ENCODE results near the gene SLC22A15.
"Not testable (repeated sequence)": the region's sequence is repeated elsewhere in the genome, so short reads cannot be mapped to it uniquely, and the experiment has no call there.

The SLC22A15 gene

DNA sequence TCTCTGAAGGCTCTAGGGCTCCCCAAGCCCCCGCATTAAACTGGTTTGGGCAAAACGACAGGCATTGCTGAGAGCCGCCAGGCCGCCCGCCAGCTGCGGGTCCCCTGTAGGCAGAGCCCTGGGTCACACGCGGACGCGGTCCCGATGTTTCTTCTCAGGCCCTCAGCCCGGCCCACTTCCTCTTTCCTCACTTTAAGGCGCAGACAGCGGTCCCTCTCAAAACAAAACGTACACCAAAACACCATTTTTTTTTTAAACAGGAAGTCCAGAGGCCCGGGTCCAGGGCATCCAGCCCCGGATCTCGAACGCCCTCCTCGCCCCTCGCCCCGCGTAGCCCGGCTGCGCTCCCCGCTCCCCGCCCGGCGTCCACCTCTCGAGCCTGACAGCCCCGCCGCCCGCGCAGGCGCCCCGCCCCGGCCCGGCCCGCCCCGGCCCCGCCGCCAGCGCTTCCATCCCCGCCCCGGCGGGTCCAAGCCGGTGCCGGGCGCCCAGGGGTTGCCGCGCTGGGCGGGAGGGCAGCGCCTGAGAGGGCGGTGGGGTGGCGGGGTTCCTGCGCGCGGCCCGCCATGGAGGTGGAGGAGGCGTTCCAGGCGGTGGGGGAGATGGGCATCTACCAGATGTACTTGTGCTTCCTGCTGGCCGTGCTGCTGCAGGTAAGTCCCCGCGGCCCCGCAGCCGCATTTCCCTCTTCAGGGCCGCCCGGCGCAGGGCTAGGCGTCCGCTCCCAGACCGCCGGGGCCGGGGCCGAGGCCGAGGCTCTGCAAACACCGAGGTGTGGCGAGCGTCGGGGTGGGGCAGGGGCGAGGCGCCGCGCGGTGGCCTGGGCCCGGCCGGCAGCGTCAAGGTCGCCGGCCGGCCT lies at the start of gene SLC22A15:
SLC22A15 (plus strand) TSS at position 452 of the 859 bp plus-strand sequence; CDS start at position 567, 115 bp downstream.
- DNase-seq (ENCODE audit: low spot score) = peak; percentile 78

- no peak for DNase-seq (ENCODE audit: low spot score)
Observed at GRCh38 chr1:115927971-115928370, 48.3 kb upstream of the SLC22A15 start.

- peak; percentile 21 for DNase-seq (ENCODE audit: low spot score)
Observed at GRCh38 chr1:115929881-115930280, 46.4 kb upstream of the SLC22A15 start.

DNA sequence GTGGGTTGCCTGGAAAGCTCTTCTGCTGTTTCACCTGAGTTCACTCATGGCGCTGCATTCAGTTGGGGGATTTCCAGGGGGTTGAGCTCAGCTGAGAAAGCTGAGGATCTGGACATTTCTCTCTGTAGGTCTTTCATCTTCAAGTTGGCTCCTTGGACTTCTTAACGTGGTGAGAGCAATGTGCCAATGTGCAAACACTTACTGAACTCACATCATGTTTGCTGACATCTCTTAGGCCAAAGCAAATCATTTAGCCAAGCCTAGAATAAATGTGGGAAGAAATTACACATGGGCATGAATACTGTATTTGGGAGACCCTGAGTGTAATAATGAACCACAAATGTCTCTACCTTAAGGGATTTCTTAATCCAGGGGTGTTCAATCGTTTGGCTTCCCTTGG lies 42.7 kb upstream of the SLC22A15 start:
- DNase-seq (ENCODE audit: low spot score) = no peak

- DNase-seq (ENCODE audit: low spot score) = no peak
Observed at GRCh38 chr1:115939455-115939854, 36.9 kb upstream of the SLC22A15 start.

- no peak for DNase-seq (ENCODE audit: low spot score)
Observed at GRCh38 chr1:115946116-115946515, 30.2 kb upstream of the SLC22A15 start.

DNA sequence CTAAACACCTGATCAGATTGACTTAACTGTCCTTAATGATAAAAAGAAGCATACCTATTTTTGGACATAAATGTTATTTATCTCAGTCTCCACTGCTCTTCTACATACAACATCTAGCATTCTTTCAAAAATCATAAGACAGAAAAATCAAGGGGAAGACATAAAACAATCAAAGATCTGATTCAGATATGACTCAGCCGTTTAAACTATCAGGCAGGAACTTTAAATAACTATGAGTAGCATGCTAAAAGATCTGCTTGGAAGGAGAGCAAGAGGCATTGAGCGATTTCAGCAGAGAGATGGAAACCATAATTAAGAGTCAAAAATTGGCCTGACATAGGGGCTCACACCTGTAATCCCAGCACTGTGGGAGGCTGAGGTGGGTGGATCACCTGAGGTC lies 27.2 kb upstream of the SLC22A15 start:
- DNase-seq (ENCODE audit: low spot score) = peak; percentile 40

GRCh38 chr1:115951560-115951959 lies 24.8 kb upstream of the SLC22A15 start:
- DNase-seq (ENCODE audit: low spot score) = no peak

DNA sequence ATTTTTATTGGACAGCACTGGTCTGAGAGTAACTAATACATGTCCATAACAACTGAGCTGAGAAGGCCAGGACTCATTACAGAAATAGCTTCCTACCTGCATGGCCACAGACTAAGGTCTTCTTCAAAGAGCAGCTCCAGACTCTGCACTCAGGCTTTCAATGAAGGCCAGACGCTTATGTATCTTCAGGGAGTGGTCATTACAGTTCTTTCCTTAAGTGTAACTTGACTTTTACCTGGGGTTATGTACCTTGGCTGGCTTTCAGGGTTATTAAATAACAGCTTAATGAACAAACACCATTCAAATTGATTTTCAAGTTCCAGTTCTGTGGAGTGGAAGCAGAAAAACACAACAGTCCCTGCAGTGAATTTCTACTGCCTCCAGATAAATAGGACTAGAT lies 23.8 kb upstream of the SLC22A15 start:
- DNase-seq (ENCODE audit: low spot score) = no peak

DNA sequence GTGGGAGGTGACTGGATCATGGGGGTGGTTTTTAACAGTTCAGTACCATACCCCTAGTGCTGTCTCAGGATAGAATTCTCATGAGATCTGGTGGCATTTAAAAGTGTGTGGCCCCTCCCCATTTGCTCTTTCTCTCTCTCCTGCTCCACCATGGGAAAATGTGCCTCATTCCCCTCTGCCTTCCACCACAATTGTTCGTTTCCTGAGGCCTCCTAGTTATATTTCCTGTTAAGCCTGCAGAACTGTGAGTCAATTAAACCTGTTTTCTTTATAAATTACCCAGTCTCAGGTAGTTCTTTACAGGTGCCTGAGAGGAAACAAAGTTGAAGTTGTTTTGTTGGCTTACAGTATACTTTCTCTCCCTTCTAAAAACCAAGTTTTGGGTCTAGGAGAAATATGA lies 23.1 kb upstream of the SLC22A15 start:
- no peak for DNase-seq (ENCODE audit: low spot score)

GRCh38 chr1:115954684-115955083 lies 21.6 kb upstream of the SLC22A15 start:
- no peak for DNase-seq (ENCODE audit: low spot score)

GRCh38 chr1:115955228-115955627 lies 21.1 kb upstream of the SLC22A15 start:
- no peak for DNase-seq (ENCODE audit: low spot score)

DNA sequence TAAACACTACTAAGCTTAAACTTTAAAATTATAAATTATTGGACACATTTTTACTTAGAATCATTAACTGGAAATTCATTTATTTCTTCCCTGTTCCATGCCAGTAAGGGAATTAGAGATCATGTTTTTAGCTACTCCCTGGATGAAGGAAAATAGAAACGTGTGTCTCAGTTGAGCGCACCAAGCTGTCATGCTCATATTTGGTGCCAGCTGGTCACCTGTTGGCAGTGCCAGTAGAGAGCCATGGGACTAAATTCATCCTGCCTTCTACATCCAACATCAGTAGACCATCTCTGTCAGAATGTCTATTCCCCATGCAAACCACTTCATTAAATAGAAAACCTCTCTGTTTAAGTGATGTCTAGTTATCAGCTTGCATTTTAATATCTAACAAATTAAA lies 17.4 kb upstream of the SLC22A15 start:
- no peak for DNase-seq (ENCODE audit: low spot score)

DNA sequence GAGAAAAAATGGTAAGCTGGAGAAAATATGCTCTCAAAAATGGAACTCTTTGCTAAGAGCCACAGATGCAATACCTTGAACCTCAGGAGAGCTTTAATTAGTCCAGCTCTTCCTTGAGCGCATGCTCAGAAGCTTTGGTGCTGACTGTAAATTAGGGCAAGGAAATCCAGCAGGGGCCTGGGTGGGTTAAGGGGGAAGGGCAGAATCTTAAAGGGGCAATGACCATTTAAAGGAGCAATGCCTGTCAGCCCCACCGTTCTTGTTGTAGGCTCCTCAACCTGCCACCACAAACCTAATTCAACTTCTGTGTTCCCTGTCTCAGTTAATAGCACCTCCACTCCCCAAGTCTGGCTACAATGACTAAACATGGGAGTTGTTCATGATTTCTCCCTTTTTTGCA lies 6.8 kb upstream of the SLC22A15 start:
- DNase-seq (ENCODE audit: low spot score) = no peak

- not testable (repeated sequence) for DNase-seq (ENCODE audit: low spot score)
Observed at GRCh38 chr1:115971778-115972177, 4.5 kb upstream of the SLC22A15 start.

GRCh38 chr1:115973154-115973553 lies 3.2 kb upstream of the SLC22A15 start:
- no peak for DNase-seq (ENCODE audit: low spot score)

- DNase-seq (ENCODE audit: low spot score) = no peak
Observed at GRCh38 chr1:115975569-115976061, 698 bp upstream of the SLC22A15 start.

DNA sequence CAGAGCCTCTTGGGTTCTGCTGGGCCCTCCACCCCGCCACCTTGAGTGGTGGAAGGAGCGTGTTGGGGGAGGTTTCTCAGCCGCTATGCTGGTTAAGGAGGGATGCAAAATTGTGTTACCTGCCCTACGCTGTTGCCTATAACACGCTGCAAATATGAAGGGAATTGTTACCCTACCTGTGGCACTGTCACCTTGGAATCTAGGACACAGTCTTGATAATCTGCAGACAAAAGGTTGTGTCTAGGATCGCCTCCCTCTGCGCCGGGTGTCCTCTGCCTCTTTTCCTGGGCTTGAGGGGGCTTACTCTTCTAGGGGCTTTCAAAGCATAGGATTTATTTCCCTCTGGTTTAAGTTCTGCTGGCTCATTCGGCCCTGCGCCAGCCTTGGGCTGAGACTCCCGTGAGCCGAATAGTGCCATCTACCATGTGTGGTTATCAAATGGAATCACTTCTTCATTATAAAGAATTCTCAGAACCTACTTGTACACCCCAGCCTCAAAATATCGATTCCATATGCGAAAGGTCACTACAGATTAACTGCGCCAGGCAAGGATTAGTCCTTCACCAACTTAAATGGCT lies 697 bp downstream of the SLC22A15 start:
- peak; percentile 9 for DNase-seq (ENCODE audit: low spot score)

- DNase-seq (ENCODE audit: low spot score) = peak; percentile 70
Observed at GRCh38 chr1:115977499-115978258, 1.4 kb downstream of the SLC22A15 start.

DNA sequence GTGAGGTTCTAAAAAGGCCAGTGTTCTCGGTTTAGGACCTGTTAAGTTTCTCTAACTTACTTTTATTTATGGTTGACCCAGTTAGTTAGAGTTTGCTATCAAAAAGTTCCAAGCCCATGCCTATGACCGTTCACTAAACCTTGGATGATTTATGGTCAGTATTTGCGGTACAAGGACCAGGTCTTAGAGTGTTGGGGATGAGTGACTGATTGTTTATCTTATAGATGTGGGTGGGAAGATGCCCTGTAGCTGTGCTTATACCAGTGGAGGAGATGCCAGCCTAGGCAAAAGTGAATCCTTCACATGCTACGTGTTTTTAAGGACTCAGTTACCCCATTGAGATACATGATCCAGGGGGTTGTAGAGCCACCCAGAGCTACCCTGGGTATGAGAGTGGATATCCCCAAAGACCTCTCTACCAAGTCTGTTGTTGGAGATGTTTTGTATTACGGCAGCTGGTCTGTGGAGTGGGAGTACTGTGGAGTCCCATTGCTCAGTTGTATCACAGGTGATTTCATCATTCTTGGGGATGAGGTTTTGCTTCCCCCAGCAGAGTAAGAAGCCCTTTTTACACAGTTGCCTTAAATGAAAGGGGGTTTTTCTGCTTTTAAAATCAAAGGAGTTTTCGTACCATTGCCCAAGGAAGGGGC lies 2.1 kb downstream of the SLC22A15 start:
- no peak for DNase-seq (ENCODE audit: low spot score)

DNA sequence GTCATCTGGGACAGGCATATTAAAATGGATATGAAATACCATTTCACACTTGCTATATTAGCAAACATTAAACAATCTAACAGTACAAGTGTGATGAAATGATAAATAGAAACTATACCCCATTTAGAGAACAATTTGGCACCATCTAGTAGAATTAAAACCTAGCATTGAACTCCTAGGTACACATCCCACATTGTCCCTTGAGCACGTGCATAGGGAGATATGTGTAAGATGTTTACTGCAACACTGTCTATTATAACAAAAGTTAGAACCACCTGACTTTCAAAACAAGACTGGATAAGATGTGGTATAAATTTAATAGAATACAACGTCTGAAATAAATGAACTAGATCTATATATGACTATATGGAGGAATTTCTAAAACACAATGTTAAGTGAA lies 3.8 kb downstream of the SLC22A15 start:
- DNase-seq (ENCODE audit: low spot score) = no peak
